ENCODE data around the gene PTPRM. TPM values are rescaled to one million over a fixed set of nuclear protein-coding genes. Genes with fewer than 3 reads are reported as not detected.

Gene PTPRM
- total and polyA plus RNA-seq, 2 experiments from 2014 or later: 1.6 to 5.3 TPM

DNA sequence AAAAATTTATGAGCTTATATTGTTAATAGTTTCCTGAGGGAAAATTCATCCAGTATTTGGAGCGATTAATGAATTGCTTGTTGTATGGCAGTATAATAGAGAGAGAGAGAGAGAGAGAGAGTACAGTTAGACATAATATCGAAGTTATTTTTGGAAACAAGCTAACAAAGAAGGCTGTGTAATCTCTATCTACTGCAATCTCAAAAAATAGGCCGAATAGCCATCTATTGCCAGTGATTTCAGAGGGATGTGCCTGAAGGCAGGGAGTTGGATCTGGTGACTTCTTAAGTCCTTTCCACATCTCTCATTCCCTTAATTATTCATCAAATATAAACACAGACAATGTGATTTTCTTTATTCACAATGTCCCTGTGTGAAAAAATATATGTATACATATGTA lies 609.0 kb downstream of the PTPRM start:
- Mint-ChIP-seq H3K27ac (no peak overlapping the region), H3K4me3 (no peak overlapping the region), H3K4me1 (peaks cover 14% of the 10 kb centered on the region), H3K27me3 (ENCODE audit: insufficient read depth, low read depth, poor library complexity) (peaks cover 2% of the 10 kb centered on the region), H3K36me3 (ENCODE audit: low read depth) (peaks cover 6% of the 10 kb centered on the region; the same call in 1 of the 3 replicates), H3K9me3 (peaks cover 15% of the 10 kb centered on the region; the same call in 2 of the 3 replicates)
- Histone ChIP-seq H3K27me3 (ENCODE audit: insufficient read depth) (no peaks in the 10 kb centered on the region), H3K36me3 (ENCODE audit: insufficient read depth) (no peaks in the 10 kb centered on the region), H3K27ac (ENCODE audit: low read depth) (no peak overlapping the region), H3F3A (replicated peaks; ENCODE audit: low read depth) (no peaks in the 10 kb centered on the region), H3K4me3 (no peak overlapping the region), H3K9me2 (ENCODE audit: insufficient read depth) (peaks cover 3% of the 10 kb centered on the region; the same call in 1 of the 2 replicates), H3K79me2 (replicated peaks; ENCODE audit: insufficient read depth) (no peaks in the 10 kb centered on the region), H2AFZ (no peak overlapping the region), H3K4me2 (no peak overlapping the region), H4K20me1 (replicated peaks; ENCODE audit: insufficient read depth) (no peaks in the 10 kb centered on the region), H3K4me1 (ENCODE audit: insufficient read depth) (0 out of 2 replicates have a peak, but pooled peaks cover 4% of the 10 kb centered on the region)
- TF ChIP-seq, protein P1, sequence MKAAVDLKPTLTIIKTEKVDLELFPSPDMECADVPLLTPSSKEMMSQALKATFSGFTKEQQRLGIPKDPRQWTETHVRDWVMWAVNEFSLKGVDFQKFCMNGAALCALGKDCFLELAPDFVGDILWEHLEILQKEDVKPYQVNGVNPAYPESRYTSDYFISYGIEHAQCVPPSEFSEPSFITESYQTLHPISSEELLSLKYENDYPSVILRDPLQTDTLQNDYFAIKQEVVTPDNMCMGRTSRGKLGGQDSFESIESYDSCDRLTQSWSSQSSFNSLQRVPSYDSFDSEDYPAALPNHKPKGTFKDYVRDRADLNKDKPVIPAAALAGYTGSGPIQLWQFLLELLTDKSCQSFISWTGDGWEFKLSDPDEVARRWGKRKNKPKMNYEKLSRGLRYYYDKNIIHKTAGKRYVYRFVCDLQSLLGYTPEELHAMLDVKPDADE (IDR thresholded peaks at IDR 0.05): no peak
- TF ChIP-seq EZH2 (IDR thresholded peaks at IDR 0.05; ENCODE audit: low read depth, unreplicated experiment) (no peak), ZNF331 (CRISPR knock-in tag; IDR thresholded peaks at IDR 0.05; ENCODE audit: low read depth) (no peak), CTCF (conservative IDR thresholded peaks at IDR 0.05; ENCODE audit: low read depth in 2 of 2) (no peak), ZNF462 (CRISPR knock-in tag; IDR thresholded peaks at IDR 0.05) (no peak), JUNB (IDR thresholded peaks at IDR 0.05; ENCODE audit: unreplicated experiment) (no peak), REST (IDR thresholded peaks at IDR 0.05; ENCODE audit: unreplicated experiment) (no peak), ZNF114 (CRISPR knock-in tag; IDR thresholded peaks at IDR 0.05) (no peak)
- ATAC-seq (no peak), DNase-seq (ENCODE audit: low spot score) (no peak)
